Neural cell (in vitro differentiated cells): ENCODE results near the gene MMP24. TPM values are rescaled to one million over a fixed set of nuclear protein-coding genes. Genes with fewer than 3 reads are reported as not detected.

Experiments
- H2AFZ ChIP-seq: fragments of 200-600, 300-800 bp; sonication (generic), shearing (Covaris generic); 2 replicates; pipeline ENCODE4 v1.6.0; 2014; ENCODE audit warnings: low read depth, mild to moderate bottlenecking, antibody characterized with exemption, low read length, moderate library complexity
- H3F3A ChIP-seq: fragments of 200-600 bp; shearing (Covaris generic); 2 replicates; pipeline ENCODE4 v1.6.1; 2016; ENCODE audit warnings: mild to moderate bottlenecking, moderate library complexity, mixed read lengths, antibody characterized with exemption, low read length; ENCODE audit not compliant: insufficient read depth, poor library complexity, severe bottlenecking
- H3K27ac ChIP-seq: fragments of 200-600, 300-800 bp; sonication (generic), shearing (Covaris generic); 2 replicates; pipeline ENCODE4 v1.5.1; 2014; ENCODE audit warnings: mild to moderate bottlenecking, low read length, moderate library complexity
- H3K27me3 ChIP-seq: fragments of 300-800, 200-600 bp; sonication (generic), shearing (Covaris generic); 2 replicates; pipeline ENCODE4 v1.6.0; 2014; ENCODE audit warnings: mild to moderate bottlenecking, low read depth, low read length, moderate library complexity; ENCODE audit not compliant: insufficient read depth
- H3K36me3 ChIP-seq: fragments of 300-800, 200-600 bp; sonication (generic), shearing (Covaris generic); 2 replicates; pipeline ENCODE4 v1.5.1; 2014; ENCODE audit warnings: mild to moderate bottlenecking, antibody characterized with exemption, low read length, moderate library complexity; ENCODE audit not compliant: insufficient read depth
- H3K4me2 ChIP-seq: fragments of 300-800, 200-600 bp; sonication (generic), shearing (Covaris generic); 2 replicates; pipeline ENCODE4 v1.6.0; 2014; ENCODE audit warnings: mild to moderate bottlenecking, low read length
- H3K4me3 ChIP-seq: fragments of 300-800, 200-600 bp; sonication (generic), shearing (Covaris generic); 2 replicates; pipeline ENCODE4 v1.5.1; 2014; ENCODE audit warnings: mild to moderate bottlenecking, low read length, moderate library complexity
- H3K79me2 ChIP-seq: fragments of 200-600 bp; shearing (Covaris generic); replicated peaks from 2 replicates; pipeline ENCODE4 v1.6.0; 2014; ENCODE audit warnings: mild to moderate bottlenecking, low read length, moderate library complexity; ENCODE audit not compliant: insufficient read depth
- H3K9ac ChIP-seq: fragments of 300-800, 200-600 bp; sonication (generic), shearing (Covaris generic); 2 replicates; pipeline ENCODE4 v1.6.1; 2016; ENCODE audit warnings: mild to moderate bottlenecking, low read length, mixed read lengths
- H3K9me2 ChIP-seq: fragments of 200-600 bp; shearing (Covaris generic); 2 replicates; pipeline ENCODE4 v1.6.1; 2016; ENCODE audit warnings: mild to moderate bottlenecking, low read length, mixed read lengths; ENCODE audit not compliant: insufficient read depth
- H3K9me3 ChIP-seq: fragments of 200-600, 300-800 bp; sonication (generic), shearing (Covaris generic); 2 replicates; pipeline ENCODE4 v1.6.1; 2016; ENCODE audit warnings: mild to moderate bottlenecking, mixed run types, low read length, moderate library complexity, mixed read lengths
- H4K20me1 ChIP-seq: fragments of 200-600 bp; shearing (Covaris generic); 2 replicates; pipeline ENCODE4 v1.6.1; 2016; ENCODE audit warnings: mild to moderate bottlenecking, mixed run types; ENCODE audit not compliant: insufficient read depth
- EP300 ChIP-seq: fragments of 450-650 bp; conservative IDR thresholded peaks from 2 replicates; pipeline ENCODE4 v1.6.1; 2014; ENCODE audit warnings: antibody characterized with exemption, mild to moderate bottlenecking, moderate library complexity; ENCODE audit not compliant: poor library complexity, severe bottlenecking
- EZH2 ChIP-seq: fragments of 200-600, 300-800 bp; shearing (Covaris generic), sonication (generic); IDR thresholded peaks from 2 replicates; pipeline ENCODE4 v1.6.1; 2014; ENCODE audit warnings: antibody characterized with exemption, low read length, borderline replicate concordance, mild to moderate bottlenecking; ENCODE audit not compliant: insufficient read depth, poor library complexity, severe bottlenecking
- MXI1 ChIP-seq: fragments of 450-650 bp; conservative IDR thresholded peaks from 2 replicates; pipeline ENCODE4 v1.6.1; 2014; ENCODE audit warnings: antibody characterized with exemption, mild to moderate bottlenecking; ENCODE audit not compliant: poor library complexity, severe bottlenecking
- POLR2AphosphoS5 ChIP-seq: IDR thresholded peaks from 2 replicates; pipeline ENCODE4 v1.6.1; 2012
- RAD21 ChIP-seq: fragments of 450-650 bp; conservative IDR thresholded peaks from 2 replicates; pipeline ENCODE4 v1.6.1; 2014; ENCODE audit warnings: antibody characterized with exemption, mild to moderate bottlenecking, moderate library complexity
- SMC3 ChIP-seq: fragments of 450-650 bp; conservative IDR thresholded peaks from 2 replicates; pipeline ENCODE4 v1.6.1; 2014; ENCODE audit warnings: antibody characterized with exemption, mild to moderate bottlenecking, moderate library complexity; ENCODE audit not compliant: poor library complexity
- TAF1 ChIP-seq: IDR thresholded peaks from 2 replicates; pipeline ENCODE4 v1.6.1; 2012; ENCODE audit warnings: low read depth
- polyA plus RNA-seq: library from polyadenylated mRNA; depleted of rRNA; stranded (reverse); fragments of >200 nt; gene quantifications from 2 replicates; pipeline ENCODE4 v1.2.3, GENCODE V29; 2014
- TF ChIP-seq, protein P1 (sequence below): fragments of 450-650 bp; IDR thresholded peaks from 2 replicates; pipeline ENCODE4 v1.5.1; 2014; ENCODE audit warnings: antibody characterized with exemption, mild to moderate bottlenecking, moderate library complexity; ENCODE audit not compliant: poor library complexity, severe bottlenecking
- TF ChIP-seq, protein P2 (sequence below): IDR thresholded peaks from 2 replicates; pipeline ENCODE4 v1.6.1; 2012; ENCODE audit warnings: borderline replicate concordance

Gene MMP24
- polyA plus RNA-seq, 1 donor from 2014 or later, result 57.4 TPM

DNA sequence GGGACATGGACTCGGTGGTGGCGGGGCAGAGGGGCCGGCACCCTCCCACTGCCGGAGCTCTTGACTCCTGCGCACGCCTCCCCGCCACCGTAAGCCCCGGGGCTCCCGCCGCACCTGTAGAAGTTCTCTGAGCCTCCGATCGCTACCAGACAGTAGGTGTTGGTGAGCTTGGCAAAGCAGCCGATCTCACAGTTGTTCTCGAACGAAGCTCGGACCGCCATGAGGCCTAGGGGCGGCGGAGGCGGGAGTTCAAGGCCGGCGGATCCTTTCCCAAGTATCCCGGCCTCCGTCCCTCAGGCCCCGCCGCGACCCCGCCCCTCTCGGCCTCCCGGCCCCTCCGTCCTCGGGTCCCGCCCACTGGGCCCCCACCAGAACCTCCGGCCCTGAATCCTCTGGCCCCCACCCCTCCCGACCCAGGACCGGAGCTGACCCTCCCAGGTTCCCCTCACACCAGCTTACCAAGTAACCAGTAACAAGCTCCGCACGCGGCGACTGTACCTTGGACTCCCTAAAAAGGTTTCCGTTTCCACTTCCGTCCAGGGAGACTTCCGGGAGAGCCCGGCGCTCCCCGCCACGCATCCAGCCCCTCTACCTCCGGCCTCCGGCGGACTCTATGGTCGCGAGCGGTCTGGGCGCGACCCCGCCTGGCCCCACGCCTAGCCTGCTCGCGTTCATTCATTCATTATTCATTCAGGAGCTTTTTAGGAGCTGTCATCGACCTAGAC is 57.9 kb downstream of the MMP24 start, which contains the start of gene EIF6:
TSS of gene EIF6 (minus strand) at position 506 of the 725 bp plus-strand sequence. CDS start at position 221, 285 bp downstream.
- peak within 1 kb of the TSS; percentile 71 for H3K4me2 ChIP-seq
- peak within 1 kb of the TSS; percentile 68 for H3K27ac ChIP-seq
- no peaks in the 10 kb centered on the region for H3K27me3 ChIP-seq
- H3K4me3 ChIP-seq, result peak within 1 kb of the TSS; percentile 97
- no peaks in the 10 kb centered on the region for H3K9me2 ChIP-seq
- H2AFZ ChIP-seq, result peak within 1 kb of the TSS; percentile 69
- no peak for TF ChIP-seq RAD21
- TF ChIP-seq MXI1, result peak; percentile 85
- TF ChIP-seq TAF1, result no peak
- no peak for TF ChIP-seq EP300
- TF ChIP-seq POLR2AphosphoS5, result peak; percentile 59
- H3K79me2 ChIP-seq, result peaks cover 16% of the 10 kb centered on the region
- H3K9me3 ChIP-seq, result no peaks in the 10 kb centered on the region
- peak within 1 kb of the TSS; percentile 82 for H3K9ac ChIP-seq
- H3F3A ChIP-seq, result no peaks in the 10 kb centered on the region
- no peaks in the 10 kb centered on the region for H3K36me3 ChIP-seq
- no peaks in the 10 kb centered on the region for H4K20me1 ChIP-seq

DNA sequence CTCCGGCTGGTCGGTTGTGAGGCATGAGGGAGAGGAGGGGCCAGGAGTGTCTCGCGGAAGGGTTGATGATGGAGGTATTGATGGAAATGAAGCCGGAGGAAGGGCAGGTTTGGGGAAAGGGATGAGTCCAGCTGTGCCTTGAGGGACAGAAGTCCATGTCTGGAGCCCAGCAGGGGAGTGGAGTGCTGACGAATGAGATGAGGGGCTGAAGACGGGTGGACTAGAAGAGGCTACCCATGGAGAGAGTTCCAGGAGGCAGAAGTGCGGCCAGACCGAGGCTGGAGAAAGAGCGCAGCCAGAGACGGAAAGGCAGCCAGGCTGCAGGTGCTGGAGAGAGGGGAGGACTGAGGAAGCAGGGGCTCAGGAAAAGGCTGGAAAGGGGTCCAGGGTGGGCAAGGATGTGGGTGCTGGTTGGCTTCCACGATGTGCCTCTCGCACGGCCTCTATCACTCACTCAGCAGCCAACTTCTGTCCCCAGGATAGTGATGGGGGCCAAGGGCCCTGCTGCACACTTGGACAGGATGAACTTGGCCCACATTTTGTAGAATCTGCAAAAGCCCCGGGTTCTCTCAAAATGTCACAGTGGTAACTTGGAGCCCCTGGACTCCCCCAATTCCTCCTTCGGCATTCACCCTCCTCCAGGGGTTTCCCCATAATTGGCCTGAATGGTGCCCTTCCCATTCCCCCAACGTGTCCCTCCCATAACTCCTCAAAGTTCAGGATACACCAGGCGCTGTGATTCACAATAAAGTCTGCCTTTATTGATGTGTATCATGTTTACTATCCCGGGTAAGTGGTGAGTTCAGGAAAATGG is 58.7 kb downstream of the MMP24 start:
- Histone ChIP-seq H3K9ac (peak overlapping the region; percentile 82), H3K27ac (peak overlapping the region; percentile 68)

DNA sequence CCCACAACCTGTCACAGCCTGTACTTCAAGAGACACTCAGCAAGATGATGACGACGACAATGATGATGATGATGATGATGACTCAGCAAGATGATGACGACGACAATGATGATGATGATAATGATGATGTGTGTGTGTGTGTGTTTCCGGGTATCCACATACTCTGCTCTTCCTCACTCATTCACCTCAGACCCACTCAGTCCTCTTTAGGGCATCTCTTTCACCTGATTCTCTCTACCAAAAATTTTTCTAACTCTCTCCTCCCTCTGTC is 59.3 kb downstream of the MMP24 start:
- Histone ChIP-seq H3K9me3 (no peaks in the 10 kb centered on the region), H3K36me3 (no peaks in the 10 kb centered on the region), H3K9me2 (no peaks in the 10 kb centered on the region), H3F3A (no peaks in the 10 kb centered on the region), H3K9ac (no peak overlapping the region), H3K27ac (no peak overlapping the region), H2AFZ (no peak overlapping the region), H4K20me1 (no peaks in the 10 kb centered on the region), H3K79me2 (peaks cover 16% of the 10 kb centered on the region), H3K4me3 (peak overlapping the region; percentile 97), H3K27me3 (no peaks in the 10 kb centered on the region), H3K4me2 (no peak overlapping the region)
- no peak for TF ChIP-seq POLR2AphosphoS5
- no peak for TF ChIP-seq RAD21
- TF ChIP-seq TAF1, result no peak
- TF ChIP-seq EP300, result no peak
- TF ChIP-seq, protein P1, sequence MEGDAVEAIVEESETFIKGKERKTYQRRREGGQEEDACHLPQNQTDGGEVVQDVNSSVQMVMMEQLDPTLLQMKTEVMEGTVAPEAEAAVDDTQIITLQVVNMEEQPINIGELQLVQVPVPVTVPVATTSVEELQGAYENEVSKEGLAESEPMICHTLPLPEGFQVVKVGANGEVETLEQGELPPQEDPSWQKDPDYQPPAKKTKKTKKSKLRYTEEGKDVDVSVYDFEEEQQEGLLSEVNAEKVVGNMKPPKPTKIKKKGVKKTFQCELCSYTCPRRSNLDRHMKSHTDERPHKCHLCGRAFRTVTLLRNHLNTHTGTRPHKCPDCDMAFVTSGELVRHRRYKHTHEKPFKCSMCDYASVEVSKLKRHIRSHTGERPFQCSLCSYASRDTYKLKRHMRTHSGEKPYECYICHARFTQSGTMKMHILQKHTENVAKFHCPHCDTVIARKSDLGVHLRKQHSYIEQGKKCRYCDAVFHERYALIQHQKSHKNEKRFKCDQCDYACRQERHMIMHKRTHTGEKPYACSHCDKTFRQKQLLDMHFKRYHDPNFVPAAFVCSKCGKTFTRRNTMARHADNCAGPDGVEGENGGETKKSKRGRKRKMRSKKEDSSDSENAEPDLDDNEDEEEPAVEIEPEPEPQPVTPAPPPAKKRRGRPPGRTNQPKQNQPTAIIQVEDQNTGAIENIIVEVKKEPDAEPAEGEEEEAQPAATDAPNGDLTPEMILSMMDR, result no peak
- TF ChIP-seq MXI1, result no peak
- TF ChIP-seq EZH2, result no peak
- TF ChIP-seq, protein P2, sequence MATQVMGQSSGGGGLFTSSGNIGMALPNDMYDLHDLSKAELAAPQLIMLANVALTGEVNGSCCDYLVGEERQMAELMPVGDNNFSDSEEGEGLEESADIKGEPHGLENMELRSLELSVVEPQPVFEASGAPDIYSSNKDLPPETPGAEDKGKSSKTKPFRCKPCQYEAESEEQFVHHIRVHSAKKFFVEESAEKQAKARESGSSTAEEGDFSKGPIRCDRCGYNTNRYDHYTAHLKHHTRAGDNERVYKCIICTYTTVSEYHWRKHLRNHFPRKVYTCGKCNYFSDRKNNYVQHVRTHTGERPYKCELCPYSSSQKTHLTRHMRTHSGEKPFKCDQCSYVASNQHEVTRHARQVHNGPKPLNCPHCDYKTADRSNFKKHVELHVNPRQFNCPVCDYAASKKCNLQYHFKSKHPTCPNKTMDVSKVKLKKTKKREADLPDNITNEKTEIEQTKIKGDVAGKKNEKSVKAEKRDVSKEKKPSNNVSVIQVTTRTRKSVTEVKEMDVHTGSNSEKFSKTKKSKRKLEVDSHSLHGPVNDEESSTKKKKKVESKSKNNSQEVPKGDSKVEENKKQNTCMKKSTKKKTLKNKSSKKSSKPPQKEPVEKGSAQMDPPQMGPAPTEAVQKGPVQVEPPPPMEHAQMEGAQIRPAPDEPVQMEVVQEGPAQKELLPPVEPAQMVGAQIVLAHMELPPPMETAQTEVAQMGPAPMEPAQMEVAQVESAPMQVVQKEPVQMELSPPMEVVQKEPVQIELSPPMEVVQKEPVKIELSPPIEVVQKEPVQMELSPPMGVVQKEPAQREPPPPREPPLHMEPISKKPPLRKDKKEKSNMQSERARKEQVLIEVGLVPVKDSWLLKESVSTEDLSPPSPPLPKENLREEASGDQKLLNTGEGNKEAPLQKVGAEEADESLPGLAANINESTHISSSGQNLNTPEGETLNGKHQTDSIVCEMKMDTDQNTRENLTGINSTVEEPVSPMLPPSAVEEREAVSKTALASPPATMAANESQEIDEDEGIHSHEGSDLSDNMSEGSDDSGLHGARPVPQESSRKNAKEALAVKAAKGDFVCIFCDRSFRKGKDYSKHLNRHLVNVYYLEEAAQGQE, result no peak
- no peak for TF ChIP-seq SMC3

More for the DNA sequence above, 58.7 kb downstream of the MMP24 start:
- H3K36me3 ChIP-seq, result no peaks in the 10 kb centered on the region
- H3K79me2 ChIP-seq, result peaks cover 16% of the 10 kb centered on the region
- TF ChIP-seq TAF1, result no peak
- TF ChIP-seq RAD21, result peak; percentile 27
- peak overlapping the region; percentile 69 for H2AFZ ChIP-seq
- H3F3A ChIP-seq, result no peaks in the 10 kb centered on the region
- no peaks in the 10 kb centered on the region for H4K20me1 ChIP-seq
- no peaks in the 10 kb centered on the region for H3K27me3 ChIP-seq
- H3K4me3 ChIP-seq, result peak overlapping the region; percentile 97
- peak overlapping the region; percentile 71 for H3K4me2 ChIP-seq
- no peaks in the 10 kb centered on the region for H3K9me2 ChIP-seq
- H3K9me3 ChIP-seq, result no peaks in the 10 kb centered on the region
